Keratinocyte (primary cell): Measurements from ENCODE around the gene CTH. TPM values are rescaled to one million over a fixed set of nuclear protein-coding genes. Genes with fewer than 3 reads are reported as not detected.

Experiments used
- DNase-seq: peaks from one replicate; pipeline ENCODE4 v3.0.0-alpha.2; 2011; ENCODE audit warnings: low read depth, missing footprints, low spot score
- FAIRE-seq: peaks from 2 replicates; lab custom pipeline; 2011; peaks lifted over from hg19 to GRCh38; lab: Jason Lieb, UNC
- H2AFZ ChIP-seq: 2 replicates; pipeline ENCODE4 v1.6.0; 2012; ENCODE audit warnings: low read length, control low read depth, inconsistent platforms; ENCODE audit not compliant: control insufficient read depth
- H3K27ac ChIP-seq: 2 replicates; pipeline ENCODE4 v1.5.1; 2011; ENCODE audit warnings: low read length; ENCODE audit not compliant: control insufficient read depth, insufficient read depth
- H3K27me3 ChIP-seq: 3 replicates; pipeline ENCODE4 v1.6.0; 2011; ENCODE audit warnings: low read length; ENCODE audit not compliant: control insufficient read depth, insufficient read depth; ENCODE audit errors: extremely low read depth
- H3K36me3 ChIP-seq, 2 experiments: 2 replicates in 1 of 2; 3 replicates in 1 of 2; pipeline ENCODE4 v1.5.1; 2011; ENCODE audit warnings: low read length in 2 of 2, mild to moderate bottlenecking in 1 of 2; ENCODE audit not compliant: control insufficient read depth in 2 of 2, insufficient read depth in 2 of 2; ENCODE audit errors: extremely low read depth in 1 of 2
- H3K4me1 ChIP-seq: 3 replicates; pipeline ENCODE4 v1.5.1; 2011; ENCODE audit warnings: low read length; ENCODE audit not compliant: control insufficient read depth, insufficient read depth; ENCODE audit errors: extremely low read depth
- H3K4me2 ChIP-seq: 3 replicates; pipeline ENCODE4 v1.6.0; 2011; ENCODE audit warnings: low read depth, low read length; ENCODE audit not compliant: control insufficient read depth, insufficient read depth; ENCODE audit errors: extremely low read depth
- H3K4me3 ChIP-seq, 3 experiments: fragments of 200-600 bp in 1 of 3; sonication (generic) in 1 of 3; 2 replicates in 2 of 3; 3 replicates in 1 of 3; pipeline ENCODE4 v1.5.1; 2011 to 2016; ENCODE audit warnings: low read length in 3 of 3, mild to moderate bottlenecking in 3 of 3, control low read depth in 2 of 3, inconsistent platforms in 1 of 3, low read depth in 1 of 3, mixed read lengths in 1 of 3, mixed run types in 1 of 3, moderate library complexity in 1 of 3; ENCODE audit not compliant: control insufficient read depth in 2 of 3, insufficient read depth in 2 of 3; ENCODE audit errors: extremely low read depth in 1 of 3
- H3K79me2 ChIP-seq: 2 replicates; pipeline ENCODE4 v1.6.0; 2012; ENCODE audit warnings: low read length; ENCODE audit not compliant: control insufficient read depth, insufficient read depth
- H3K9ac ChIP-seq: 3 replicates; pipeline ENCODE4 v1.6.0; 2011; ENCODE audit warnings: low read length; ENCODE audit not compliant: control insufficient read depth, insufficient read depth; ENCODE audit errors: extremely low read depth
- H3K9me1 ChIP-seq: 3 replicates; pipeline ENCODE4 v1.6.0; 2011; ENCODE audit warnings: low read length; ENCODE audit not compliant: control insufficient read depth, insufficient read depth; ENCODE audit errors: extremely low read depth
- H3K9me3 ChIP-seq: 2 replicates; pipeline ENCODE4 v1.5.1; 2012; ENCODE audit warnings: low read depth, low read length; ENCODE audit not compliant: control insufficient read depth
- H4K20me1 ChIP-seq: 3 replicates; pipeline ENCODE4 v1.6.0; 2011; ENCODE audit warnings: low read length; ENCODE audit not compliant: control insufficient read depth, insufficient read depth; ENCODE audit errors: extremely low read depth
- CTCF ChIP-seq, 3 experiments: IDR thresholded peaks in 1 of 3; conservative IDR thresholded peaks in 1 of 3; optimal IDR thresholded peaks in 1 of 3; 2 replicates in 2 of 3; 3 replicates in 1 of 3; pipeline versions ENCODE3 to v1.5.1; 2011; ENCODE audit warnings: low read length in 3 of 3, mild to moderate bottlenecking in 3 of 3, moderate library complexity in 2 of 3, control low read depth in 1 of 3, inconsistent platforms in 1 of 3; ENCODE audit not compliant: insufficient read depth in 2 of 3; ENCODE audit errors: extremely low read depth in 1 of 3
- EZH2 ChIP-seq: IDR thresholded peaks from one replicate; pipeline ENCODE4 v1.6.1; 2012; ENCODE audit warnings: inconsistent platforms, mild to moderate bottlenecking, low read length, moderate library complexity
- dilution Hi-C: fragments of 300-500 bp; cut with MboI; formaldehyde crosslinking; loops from one replicate; pipeline ENCODE4 v1.7.0; 2020; ENCODE audit warnings: low sequenced_read_pairs; ENCODE audit not compliant: extremely low pct_ligation_motif_present
- polyA plus RNA-seq, 5 experiments: library from polyadenylated mRNA; depleted of rRNA in 3 of 5; stranded (reverse) in 3 of 5; stranded (forward) in 1 of 5; unstranded in 1 of 5; fragments of >200 nt; gene quantifications; 1 replicate in 1 of 5; 2 replicates in 3 of 5; 3 replicates in 1 of 5; pipeline versions ENCODE4 v1.2.1 to v1.2.3, GENCODE V29; 2011 to 2012; ENCODE audit warnings: missing spikeins in 2 of 5, low read depth in 1 of 5, low replicate concordance in 1 of 5

CTH gene
- polyA plus RNA-seq, 1 donor (not counting 4 experiments of a cell fraction or from before 2014, with no cell fraction given) = 5.0 TPM

DNA sequence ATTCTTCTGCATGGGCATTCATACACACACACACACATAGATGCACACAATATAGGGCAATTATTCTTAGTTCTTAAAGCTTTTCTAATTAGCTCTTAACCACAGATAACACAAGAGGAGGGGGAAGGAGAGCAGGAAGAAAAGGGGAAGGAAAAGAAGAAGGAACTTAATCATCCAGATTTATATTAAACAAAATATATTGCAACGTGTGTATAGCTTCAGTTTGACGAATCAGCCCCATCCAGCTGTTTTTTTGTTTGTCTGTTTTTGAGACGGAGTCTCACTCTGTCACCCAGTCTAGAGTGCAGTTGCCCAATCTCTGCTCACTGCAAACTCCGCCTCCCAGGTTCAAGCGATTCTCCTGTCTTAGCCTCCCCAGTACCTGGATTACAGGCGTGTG, 34.9 kb upstream of the CTH start:
- Histone ChIP-seq H2AFZ (no peak overlapping the region), H3K4me3 (no peak overlapping the region), H3K9me1 (no peaks in the 10 kb centered on the region), H3K27me3 (no peaks in the 10 kb centered on the region), H3K9me3 (no peaks in the 10 kb centered on the region), H3K27ac (no peak overlapping the region), H4K20me1 (no peaks in the 10 kb centered on the region), H3K9ac (no peak overlapping the region), H3K4me1 (no peaks in the 10 kb centered on the region), H3K4me2 (no peak overlapping the region), H3K36me3 (no peaks in the 10 kb centered on the region), H3K79me2 (no peaks in the 10 kb centered on the region)
- DNase-seq (no peak), FAIRE-seq (no peak)
- TF ChIP-seq CTCF (optimal IDR thresholded peaks at IDR 0.05 in 1 of 3, IDR thresholded peaks at IDR 0.05 in 1 of 3, conservative IDR thresholded peaks at IDR 0.05 in 1 of 3; ENCODE audit: extremely low read depth in 1 of 3, insufficient read depth in 2 of 3, low read length in 3 of 3) (no peak), EZH2 (no peak)
- dilution Hi-C loops = no loop called here

- no peak overlapping the region for H3K4me2 ChIP-seq
- no peak overlapping the region for H2AFZ ChIP-seq
- no peaks in the 10 kb centered on the region for H3K79me2 ChIP-seq
- no peak for FAIRE-seq
- no peak for TF ChIP-seq CTCF (optimal IDR thresholded peaks at IDR 0.05 in 1 of 3, IDR thresholded peaks at IDR 0.05 in 1 of 3, conservative IDR thresholded peaks at IDR 0.05 in 1 of 3; ENCODE audit: extremely low read depth in 1 of 3, insufficient read depth in 2 of 3, low read length in 3 of 3)
- no peak for TF ChIP-seq EZH2
- dilution Hi-C loops = no loop called here
- DNase-seq = no peak
- no peaks in the 10 kb centered on the region for H4K20me1 ChIP-seq
- H3K36me3 ChIP-seq = no peaks in the 10 kb centered on the region
- no peak overlapping the region for H3K9ac ChIP-seq
- H3K4me1 ChIP-seq = no peaks in the 10 kb centered on the region
- H3K27ac ChIP-seq = no peak overlapping the region
- no peaks in the 10 kb centered on the region for H3K9me3 ChIP-seq
- H3K27me3 ChIP-seq = no peaks in the 10 kb centered on the region
- no peaks in the 10 kb centered on the region for H3K9me1 ChIP-seq
- no peak overlapping the region for H3K4me3 ChIP-seq
Measured at GRCh38 chr1:70382682-70383081, 28.4 kb upstream of the CTH start.
